Smooth muscle cell (in vitro differentiated cells): Measurements from ENCODE around the gene DERL3. TPM values are rescaled to one million over a fixed set of nuclear protein-coding genes. Genes with fewer than 3 reads are reported as not detected.

Experiments
- DNase-seq: peaks from one replicate; lab custom pipeline; 2025; ENCODE audit not compliant: unreplicated experiment; lab: John Stamatoyannopoulos, UW
- H2AFZ ChIP-seq: fragments of 200-600 bp; sonication (generic); 2 replicates; pipeline ENCODE4 v1.6.0; 2016; ENCODE audit warnings: antibody characterized with exemption, low read depth, mild to moderate bottlenecking
- H3F3A ChIP-seq: fragments of 200-600 bp; sonication (generic); 2 replicates; pipeline ENCODE4 v1.6.0; 2017; ENCODE audit warnings: antibody characterized with exemption, low read depth
- H3K27ac ChIP-seq: fragments of 200-600 bp; sonication (generic); 2 replicates; pipeline ENCODE4 v1.5.1; 2016; ENCODE audit warnings: low read depth, mild to moderate bottlenecking
- H3K27me3 ChIP-seq: fragments of 200-600 bp; sonication (generic); 2 replicates; pipeline ENCODE4 v1.6.1; 2016; ENCODE audit warnings: low read depth, mild to moderate bottlenecking
- H3K36me3 ChIP-seq: fragments of 200-600 bp; sonication (generic); 2 replicates; pipeline ENCODE4 v1.5.1; 2016; ENCODE audit warnings: low read depth
- H3K4me1 ChIP-seq: fragments of 200-600 bp; sonication (generic); 2 replicates; pipeline ENCODE4 v1.5.1; 2016; ENCODE audit warnings: low read depth
- H3K4me2 ChIP-seq: fragments of 200-600 bp; sonication (generic); 2 replicates; pipeline ENCODE4 v1.6.0; 2016; ENCODE audit warnings: mild to moderate bottlenecking
- H3K4me3 ChIP-seq: fragments of 200-600 bp; sonication (generic); 2 replicates; pipeline ENCODE4 v1.5.1; 2016; ENCODE audit warnings: mild to moderate bottlenecking
- H3K79me2 ChIP-seq: fragments of 200-600 bp; sonication (generic); 2 replicates; pipeline ENCODE4 v1.6.0; 2016; ENCODE audit warnings: low read depth, mild to moderate bottlenecking
- H3K9ac ChIP-seq: fragments of 200-600 bp; sonication (generic); 2 replicates; pipeline ENCODE4 v1.6.0; 2016; ENCODE audit warnings: low read depth
- H3K9me3 ChIP-seq: fragments of 200-600 bp; sonication (generic); replicated peaks from 2 replicates; pipeline ENCODE4 v1.5.1; 2016; ENCODE audit warnings: low read depth
- H4K20me1 ChIP-seq: fragments of 200-600 bp; sonication (generic); 2 replicates; pipeline ENCODE4 v1.6.0; 2016; ENCODE audit warnings: low read depth
- WGBS: methylation state at CpG from one replicate; pipeline ENCODE4 v1.1.7; 2016; ENCODE audit warnings: low lambda C conversion rate; 5-methylcytosine and 5-hydroxymethylcytosine counted together
- polyA plus RNA-seq: library from polyadenylated mRNA; unstranded; fragments of >200 nt; fragmentation: Nextera tagmentation; extraction: Ambion mirVana; gene quantifications from 2 replicates; pipeline ENCODE4 v1.2.1, GENCODE V29; 2016
- total RNA-seq: library from RNA; depleted of rRNA; stranded (reverse); fragments of >200 nt; gene quantifications from 2 replicates; pipeline ENCODE4 v1.2.3, GENCODE V29; 2014
- TF ChIP-seq, protein P1 (sequence below): fragments of 200-600 bp; sonication (generic); IDR thresholded peaks from 2 replicates; pipeline ENCODE4 v1.5.1; 2017; ENCODE audit warnings: borderline replicate concordance, mild to moderate bottlenecking, antibody characterized with exemption; ENCODE audit not compliant: insufficient read depth, poor library complexity, severe bottlenecking

Gene DERL3
- total and polyA plus RNA-seq, 2 experiments from 2014 or later, result 0.63 to 4.2 TPM

GRCh38 chr22:23800297-23801237, 38.2 kb downstream of the DERL3 start:
- WGBS, result 97% methylated on average over 18 of the region's 18 CpGs
- no peaks in the 10 kb centered on the region for H3K9me3 ChIP-seq
- no peaks in the 10 kb centered on the region for H3K27me3 ChIP-seq
- H3K79me2 ChIP-seq, result no peaks in the 10 kb centered on the region
- no peaks in the 10 kb centered on the region for H3K4me1 ChIP-seq
- H3K4me3 ChIP-seq, result no peak overlapping the region
- H3K36me3 ChIP-seq, result peaks cover 18% of the 10 kb centered on the region
- H3K4me2 ChIP-seq, result no peak overlapping the region
- TF ChIP-seq, protein P1, sequence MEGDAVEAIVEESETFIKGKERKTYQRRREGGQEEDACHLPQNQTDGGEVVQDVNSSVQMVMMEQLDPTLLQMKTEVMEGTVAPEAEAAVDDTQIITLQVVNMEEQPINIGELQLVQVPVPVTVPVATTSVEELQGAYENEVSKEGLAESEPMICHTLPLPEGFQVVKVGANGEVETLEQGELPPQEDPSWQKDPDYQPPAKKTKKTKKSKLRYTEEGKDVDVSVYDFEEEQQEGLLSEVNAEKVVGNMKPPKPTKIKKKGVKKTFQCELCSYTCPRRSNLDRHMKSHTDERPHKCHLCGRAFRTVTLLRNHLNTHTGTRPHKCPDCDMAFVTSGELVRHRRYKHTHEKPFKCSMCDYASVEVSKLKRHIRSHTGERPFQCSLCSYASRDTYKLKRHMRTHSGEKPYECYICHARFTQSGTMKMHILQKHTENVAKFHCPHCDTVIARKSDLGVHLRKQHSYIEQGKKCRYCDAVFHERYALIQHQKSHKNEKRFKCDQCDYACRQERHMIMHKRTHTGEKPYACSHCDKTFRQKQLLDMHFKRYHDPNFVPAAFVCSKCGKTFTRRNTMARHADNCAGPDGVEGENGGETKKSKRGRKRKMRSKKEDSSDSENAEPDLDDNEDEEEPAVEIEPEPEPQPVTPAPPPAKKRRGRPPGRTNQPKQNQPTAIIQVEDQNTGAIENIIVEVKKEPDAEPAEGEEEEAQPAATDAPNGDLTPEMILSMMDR, result no peak
- H3K27ac ChIP-seq, result no peak overlapping the region
- peaks cover 86% of the 10 kb centered on the region for H4K20me1 ChIP-seq
- DNase-seq, result no peak
- peaks cover 7% of the 10 kb centered on the region for H3F3A ChIP-seq
- H3K9ac ChIP-seq, result no peak overlapping the region
- H2AFZ ChIP-seq, result no peak overlapping the region

GRCh38 chr22:23796461-23796860, 42.3 kb downstream of the DERL3 start:
- no peak overlapping the region for H3K4me3 ChIP-seq

GRCh38 chr22:23793326-23793725, 45.5 kb downstream of the DERL3 start:
- Histone ChIP-seq H3K36me3 (peaks cover 9% of the 10 kb centered on the region), H3F3A (no peaks in the 10 kb centered on the region), H3K79me2 (peaks cover 45% of the 10 kb centered on the region), H4K20me1 (peaks cover 91% of the 10 kb centered on the region), H2AFZ (no peak overlapping the region), H3K4me2 (no peak overlapping the region), H3K4me1 (peaks cover under 1% of the 10 kb centered on the region), H3K9me3 (no peaks in the 10 kb centered on the region), H3K27me3 (no peaks in the 10 kb centered on the region), H3K4me3 (no peak overlapping the region), H3K9ac (no peak overlapping the region), H3K27ac (no peak overlapping the region)
- no peak for DNase-seq
- TF ChIP-seq, protein P1, result no peak
- 99% methylated on average over 8 of the region's 8 CpGs for WGBS

More at GRCh38 chr22:23796461-23796860, 42.3 kb downstream of the DERL3 start:
- DNase-seq, result no peak
- WGBS, result 65% methylated on average over 5 of the region's 5 CpGs
- Histone ChIP-seq H3K36me3 (peaks cover 18% of the 10 kb centered on the region), H3K4me1 (no peaks in the 10 kb centered on the region), H3K9me3 (no peaks in the 10 kb centered on the region), H3K9ac (no peak overlapping the region), H2AFZ (no peak overlapping the region), H4K20me1 (peaks cover 87% of the 10 kb centered on the region), H3F3A (no peaks in the 10 kb centered on the region), H3K4me2 (no peak overlapping the region), H3K27ac (no peak overlapping the region), H3K79me2 (peaks cover 13% of the 10 kb centered on the region), H3K27me3 (no peaks in the 10 kb centered on the region)
- TF ChIP-seq, protein P1, result no peak
